ENCODE measurements around the gene HNRNPF. TPM values are rescaled to one million over a fixed set of nuclear protein-coding genes. Genes with fewer than 3 reads are reported as not detected.
"Not testable (repeated sequence)": the region's sequence is repeated elsewhere in the genome, so short reads cannot be mapped to it uniquely, and the experiment has no call there.

Gene HNRNPF
- total RNA-seq, 1 donor from 2014 or later: 101 TPM

- TF ChIP-seq CTCF (IDR thresholded peaks at IDR 0.05): no peak
- H3K4me1 ChIP-seq: no peaks in the 10 kb centered on the region
- H3K27me3 ChIP-seq: no peaks in the 10 kb centered on the region
- no peak overlapping the region for H3K4me3 ChIP-seq
- intact Hi-C loops (cut with DNase I): no loop called here
- no peak for DNase-seq (ENCODE audit: low spot score in 2 of 2)
- H3K27ac ChIP-seq: no peak overlapping the region
- H3K9me3 ChIP-seq: no peaks in the 10 kb centered on the region
- no peaks in the 10 kb centered on the region for H3K36me3 ChIP-seq
These were observed 39.8 kb upstream of the HNRNPF start for GRCh38 chr10:43448742-43449141.

DNA sequence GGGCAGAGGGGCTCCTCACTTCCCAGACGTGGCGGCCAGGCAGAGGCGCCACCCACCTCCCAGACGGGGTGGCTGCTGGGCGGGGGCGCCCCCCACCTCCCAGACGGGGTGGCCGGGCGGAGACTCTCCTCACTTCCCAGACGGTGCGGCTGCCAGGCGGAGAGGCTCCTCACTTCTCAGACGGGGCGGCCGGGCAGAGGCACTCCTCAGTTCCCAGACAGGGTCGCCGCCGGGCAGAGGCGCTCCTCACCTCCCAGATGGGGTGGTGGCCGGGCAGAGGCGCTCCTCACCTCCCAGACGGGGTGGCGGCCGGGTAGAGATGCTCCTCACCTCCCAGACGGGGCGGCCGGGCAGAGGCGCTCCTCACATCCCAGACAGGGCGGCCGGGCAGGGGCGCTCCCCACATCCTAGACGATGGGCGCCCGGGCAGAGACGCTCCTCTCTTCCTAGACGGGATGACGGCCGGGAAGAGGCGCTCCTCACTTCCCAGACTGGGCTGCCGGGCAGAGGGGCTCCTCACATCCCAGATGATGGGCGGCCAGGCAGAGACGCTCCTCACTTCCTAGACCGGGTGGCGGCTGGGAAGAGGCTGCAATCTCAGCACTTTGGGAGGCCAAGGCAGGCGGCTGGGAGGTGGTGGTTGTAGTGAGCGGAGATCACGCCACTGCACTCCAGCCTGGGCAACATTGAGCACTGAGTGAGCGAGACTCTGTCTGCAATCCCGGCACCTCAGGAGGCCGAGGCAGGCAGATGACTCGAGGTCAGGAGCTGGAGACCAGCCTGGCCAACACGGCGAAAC is 37.4 kb upstream of the HNRNPF start:
- H3K4me3 ChIP-seq; DNase-seq (ENCODE audit: low spot score in 2 of 2); H3K27me3 ChIP-seq; intact Hi-C loops (cut with DNase I); H3K4me1 ChIP-seq; H3K27ac ChIP-seq; H3K9me3 ChIP-seq; H3K36me3 ChIP-seq: not testable (repeated sequence)

DNA sequence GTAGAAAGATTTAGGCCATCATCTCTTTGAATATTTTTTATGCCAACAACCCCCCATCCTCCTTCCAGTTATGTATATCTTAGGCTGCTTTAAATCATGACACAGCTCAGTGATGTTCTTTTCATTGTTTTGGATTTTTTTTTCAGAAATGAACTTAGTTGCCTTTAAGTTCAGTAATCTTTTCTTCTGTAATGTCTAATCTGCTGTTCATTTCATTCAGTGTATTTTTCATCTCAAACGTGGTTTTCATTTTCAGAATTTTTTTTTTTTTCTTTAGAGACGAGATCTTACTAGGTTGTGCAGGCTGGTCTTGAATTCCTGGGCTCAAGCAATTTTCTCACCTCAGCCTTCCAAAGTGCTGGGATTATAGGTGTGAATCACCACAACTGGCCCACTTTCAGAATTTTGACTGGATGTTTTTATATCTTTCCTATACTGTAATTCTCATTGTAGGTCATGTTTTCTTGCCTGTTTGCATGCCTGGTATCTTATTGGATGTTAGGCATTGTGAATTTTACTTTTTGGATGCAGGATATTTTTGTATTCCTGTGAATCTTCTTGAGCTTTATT is 36.0 kb upstream of the HNRNPF start:
- H3K4me3 ChIP-seq: no peak overlapping the region
- H3K4me1 ChIP-seq: no peaks in the 10 kb centered on the region
- no peak for TF ChIP-seq CTCF (IDR thresholded peaks at IDR 0.05)
- no peaks in the 10 kb centered on the region for H3K27me3 ChIP-seq
- no peak for DNase-seq (ENCODE audit: low spot score in 2 of 2)
- no peak overlapping the region for H3K27ac ChIP-seq
- no peaks in the 10 kb centered on the region for H3K36me3 ChIP-seq
- intact Hi-C loops (cut with DNase I): no loop called here
- no peaks in the 10 kb centered on the region for H3K9me3 ChIP-seq

- TF ChIP-seq CTCF (IDR thresholded peaks at IDR 0.05): no peak
- Histone ChIP-seq H3K36me3 (no peaks in the 10 kb centered on the region), H3K4me3 (no peak overlapping the region), H3K27me3 (no peaks in the 10 kb centered on the region), H3K9me3 (no peaks in the 10 kb centered on the region), H3K4me1 (no peaks in the 10 kb centered on the region), H3K27ac (no peak overlapping the region)
- intact Hi-C loops (cut with DNase I): no loop called here
- no peak for DNase-seq (ENCODE audit: low spot score in 2 of 2)
These were observed 35.3 kb upstream of the HNRNPF start for GRCh38 chr10:43444323-43444722.

GRCh38 chr10:43440463-43441134 is 31.6 kb upstream of the HNRNPF start:
- Histone ChIP-seq H3K4me1 (peaks cover 0 to 9% of the 10 kb centered on the region in 2 donors), H3K4me3 (no peak overlapping the region), H3K36me3 (no peaks in the 10 kb centered on the region), H3K27ac (no peak overlapping the region), H3K9me3 (no peaks in the 10 kb centered on the region), H3K27me3 (no peaks in the 10 kb centered on the region)
- intact Hi-C loops (cut with DNase I): no loop called here
- TF ChIP-seq CTCF (IDR thresholded peaks at IDR 0.05): no peak
- no peak for DNase-seq (ENCODE audit: low spot score in 2 of 2)

All from ascending aorta (tissue), 2 donors.